NCI-H774 (cell line): ENCODE measurements around the gene HUS1B.
"Not testable (repeated sequence)": the region's sequence is repeated elsewhere in the genome, so short reads cannot be mapped to it uniquely, and the experiment has no call there.

Experiments used
- DNase-seq: peaks from one replicate; lab custom pipeline; 2025; lab: John Stamatoyannopoulos, UW

Gene HUS1B

GRCh38 chr6:678520-678919, 21.6 kb upstream of the HUS1B start:
- no peak for DNase-seq

GRCh38 chr6:677919-678318, 21.0 kb upstream of the HUS1B start:
- DNase-seq = no peak

- DNase-seq = no peak
These were observed 18.1 kb upstream of the HUS1B start for GRCh38 chr6:674956-675355.

- no peak for DNase-seq
These were observed 17.5 kb upstream of the HUS1B start for GRCh38 chr6:674406-674805.

DNA sequence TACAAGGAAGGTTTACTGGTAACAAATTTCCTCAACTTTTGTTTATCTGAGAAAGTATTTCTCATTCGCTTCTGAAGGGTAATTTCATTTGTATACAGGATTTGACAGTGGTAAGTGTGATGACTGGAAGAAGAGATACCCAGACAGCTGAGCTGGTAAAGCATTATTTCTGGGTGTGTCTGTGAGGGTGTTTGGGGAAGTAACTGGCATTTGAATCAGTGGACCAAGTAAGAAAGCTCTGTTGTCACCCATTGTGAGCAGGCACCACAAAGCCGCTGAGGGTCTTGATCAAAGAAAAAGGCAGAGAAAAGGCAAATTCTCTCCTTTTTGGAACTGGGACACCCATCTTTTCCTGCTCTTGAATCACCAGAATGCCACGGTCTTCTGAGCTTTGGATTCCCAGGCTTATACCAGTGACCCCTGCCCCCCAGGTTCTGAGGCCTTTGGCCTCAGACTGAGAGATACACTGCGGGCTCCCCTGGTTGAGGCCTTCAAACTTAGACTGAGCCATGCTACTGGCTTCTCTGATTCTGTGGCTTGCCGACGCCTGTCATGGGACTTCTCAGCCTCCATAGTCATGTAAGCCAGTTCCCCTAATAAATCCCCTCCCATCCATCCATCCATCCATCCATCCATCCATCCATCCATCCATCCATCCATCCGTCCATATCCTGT, 10.5 kb upstream of the HUS1B start:
- DNase-seq = no peak

DNA sequence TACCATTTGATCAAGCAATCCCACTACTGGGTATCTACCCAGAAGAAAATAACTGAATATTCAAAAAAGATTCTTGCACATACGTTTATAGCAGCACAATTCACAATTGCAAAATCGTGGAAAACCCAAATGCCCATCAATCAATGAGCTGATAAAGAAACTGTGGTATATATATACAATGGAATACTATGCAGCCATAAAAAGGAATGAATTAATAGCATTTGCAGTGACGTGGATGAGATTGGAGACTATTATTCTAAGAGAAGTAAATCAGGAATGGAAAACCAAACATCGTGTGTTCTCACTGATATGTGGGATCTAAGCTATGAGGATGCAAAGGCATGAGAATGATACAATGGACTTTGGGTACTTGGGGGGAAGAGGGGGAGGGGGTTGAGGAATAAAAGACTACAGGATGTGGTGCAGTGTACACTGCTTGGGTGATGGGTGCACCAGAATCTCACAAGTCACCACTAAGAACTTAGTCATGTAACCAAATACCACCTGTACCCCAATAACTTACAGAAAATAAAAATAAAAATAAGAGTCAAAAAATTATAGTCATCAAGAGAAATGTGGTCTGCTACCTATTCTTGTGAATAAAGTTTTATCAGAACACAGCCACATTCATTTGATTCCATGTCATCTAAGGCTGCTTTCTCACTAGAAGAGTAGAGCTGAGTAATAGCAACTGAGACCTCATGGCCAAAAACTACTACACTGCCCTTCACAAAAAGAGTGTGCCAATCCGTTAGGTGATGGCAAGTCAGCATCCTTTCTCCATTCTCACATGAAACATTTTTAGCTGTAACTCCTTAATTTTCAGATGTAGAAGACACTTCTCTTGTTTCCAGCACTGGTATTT, 8.7 kb upstream of the HUS1B start:
- no peak for DNase-seq

- DNase-seq = not testable (repeated sequence)
These were observed 6.9 kb upstream of the HUS1B start for GRCh38 chr6:663788-664187.

DNA sequence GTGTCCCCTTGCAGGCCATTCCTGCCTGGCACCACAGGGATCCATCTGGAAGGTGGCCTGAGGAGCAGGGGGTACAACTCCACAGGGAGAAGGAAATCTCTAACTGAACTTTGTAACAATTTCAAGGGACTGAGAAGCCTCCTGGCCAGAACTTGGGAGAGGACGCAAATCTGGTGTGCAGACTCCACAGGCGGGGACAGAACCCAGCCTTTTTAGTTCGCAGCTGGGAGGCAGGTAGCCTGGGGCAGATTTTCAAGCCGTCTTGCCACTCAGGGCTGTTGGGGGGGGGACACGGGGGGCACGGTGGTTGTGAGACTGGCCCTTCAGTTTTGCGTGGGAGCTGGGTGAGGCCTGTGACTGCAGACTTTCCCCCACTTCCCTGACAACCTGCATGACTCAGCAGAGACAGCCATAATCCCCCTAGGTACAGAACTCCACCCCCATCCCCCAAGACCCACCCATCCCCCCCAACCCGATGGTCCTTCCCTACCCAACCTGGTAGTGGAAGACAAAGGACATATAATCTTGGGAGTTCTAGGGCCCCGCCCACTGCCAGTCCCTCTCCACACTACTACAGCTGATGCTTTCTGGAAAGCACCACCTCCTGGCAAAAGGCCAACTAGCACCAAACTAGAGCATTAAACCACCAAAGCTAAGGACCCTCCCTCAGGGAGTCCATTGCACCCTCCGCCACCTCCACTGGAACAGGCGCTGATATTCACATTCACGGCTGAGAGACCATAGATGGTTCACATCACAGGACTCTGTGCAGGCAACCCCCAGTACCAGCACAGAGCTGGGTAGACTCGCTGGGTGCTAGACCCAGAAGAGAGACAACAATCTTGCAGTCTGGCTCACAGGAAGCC, 3.0 kb upstream of the HUS1B start:
- DNase-seq = no peak

DNA sequence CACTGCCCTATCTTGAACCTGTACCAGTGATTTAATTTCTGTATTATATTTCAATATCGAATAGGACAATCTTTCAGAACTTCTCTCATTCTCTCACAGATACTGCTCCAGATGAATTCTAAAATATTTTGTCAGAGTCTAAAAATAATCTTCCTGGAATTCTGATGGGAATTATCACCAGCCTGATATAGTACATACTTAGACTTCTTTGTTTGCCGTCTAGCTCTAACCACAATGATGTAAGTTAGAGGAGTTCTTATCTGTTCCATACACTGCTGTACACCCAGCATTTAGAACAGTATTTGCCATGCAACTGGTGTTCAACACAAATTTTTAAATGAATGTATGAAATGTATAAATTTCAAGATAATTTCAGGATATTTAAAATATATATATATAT, 1.3 kb upstream of the HUS1B start:
- no peak for DNase-seq

GRCh38 chr6:657743-658142, 843 bp upstream of the HUS1B start:
- no peak for DNase-seq

GRCh38 chr6:654136-654535, 2.8 kb downstream of the HUS1B start:
- DNase-seq = no peak

GRCh38 chr6:652865-653264, 4.0 kb downstream of the HUS1B start:
- DNase-seq = no peak

DNA sequence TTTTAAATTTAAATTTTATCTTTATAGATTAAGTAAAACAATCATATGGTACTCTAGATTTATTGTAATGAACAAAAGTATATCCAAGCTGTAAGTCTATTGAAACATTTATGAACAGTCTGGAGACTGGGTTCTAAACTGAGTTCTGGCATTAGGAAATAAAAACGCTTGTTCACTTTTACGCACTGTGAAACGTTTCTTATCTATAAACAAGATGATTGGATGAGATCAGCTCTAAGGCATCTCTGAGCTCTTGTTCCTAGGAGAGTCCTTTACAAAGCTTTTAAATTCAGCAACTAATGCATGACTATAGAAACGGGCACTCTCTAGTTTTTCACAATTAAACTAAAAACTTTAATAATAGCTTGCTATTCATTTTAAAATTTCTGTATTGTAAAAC, 6.8 kb downstream of the HUS1B start:
- DNase-seq = no peak

- no peak for DNase-seq
These were observed 14.1 kb downstream of the HUS1B start for GRCh38 chr6:642805-643204.

GRCh38 chr6:641225-641985, 15.5 kb downstream of the HUS1B start:
- no peak for DNase-seq

DNA sequence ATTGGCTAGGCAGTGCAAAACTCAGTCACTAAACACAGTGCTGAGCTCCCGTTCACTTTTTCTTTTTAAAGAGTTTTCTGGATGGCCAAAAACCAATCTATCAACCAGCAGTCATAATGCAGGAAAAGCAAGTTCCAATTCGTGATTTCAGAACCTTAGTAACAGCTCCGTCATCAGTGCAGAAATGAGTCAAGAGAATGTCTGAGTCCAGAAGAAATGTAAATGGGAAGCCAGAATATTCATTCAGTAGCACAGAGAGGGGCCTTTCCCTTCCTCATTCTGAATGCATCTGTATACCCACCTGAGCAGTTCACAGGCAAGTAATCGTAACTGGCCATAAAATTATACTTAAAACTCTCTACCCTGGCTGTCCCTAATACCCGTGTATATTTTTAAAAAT, 20.4 kb downstream of the HUS1B start:
- DNase-seq = no peak

- DNase-seq = no peak
These were observed 21.7 kb downstream of the HUS1B start for GRCh38 chr6:635233-635632.

DNA sequence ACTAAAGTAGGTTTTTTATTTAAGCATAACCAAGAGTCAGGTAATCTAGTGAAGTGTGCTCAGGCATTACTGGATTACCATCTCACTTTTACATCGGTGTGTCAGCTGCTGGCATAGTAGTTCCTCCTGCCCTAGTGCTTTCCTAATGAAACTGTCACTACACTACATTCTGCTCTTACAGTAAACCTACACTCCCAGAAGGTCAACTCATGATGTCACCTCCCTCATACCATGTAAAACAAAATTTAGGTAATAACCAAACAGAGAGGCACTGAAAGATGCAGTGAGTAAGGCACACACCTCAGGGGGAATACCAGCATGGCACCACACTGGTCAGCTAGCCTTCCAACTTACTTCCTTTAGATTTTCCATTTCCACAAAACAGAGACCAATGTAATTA, 23.3 kb downstream of the HUS1B start:
- no peak for DNase-seq

- DNase-seq = no peak
These were observed 28.1 kb downstream of the HUS1B start for GRCh38 chr6:628766-629165.

DNA sequence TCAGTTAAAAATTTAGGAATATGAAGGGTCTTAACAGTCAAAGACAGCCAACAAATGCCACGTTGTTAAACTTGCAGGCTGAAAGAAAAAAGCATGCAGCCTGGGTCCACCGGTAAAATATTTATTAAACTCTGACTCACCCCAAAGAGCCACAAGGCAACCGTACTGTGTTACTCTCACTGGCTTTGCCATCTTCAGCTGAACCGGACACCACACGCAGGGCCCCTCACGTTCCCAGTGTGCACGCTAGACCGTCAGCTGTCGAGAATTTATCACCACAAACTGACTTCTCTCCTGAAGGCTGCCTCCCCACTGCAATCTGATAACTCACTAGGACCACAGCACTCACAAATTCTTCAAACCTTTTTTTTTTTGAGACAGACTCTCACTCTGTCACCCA, 30.7 kb downstream of the HUS1B start:
- no peak for DNase-seq

GRCh38 chr6:624979-625378, 31.9 kb downstream of the HUS1B start:
- no peak for DNase-seq

DNA sequence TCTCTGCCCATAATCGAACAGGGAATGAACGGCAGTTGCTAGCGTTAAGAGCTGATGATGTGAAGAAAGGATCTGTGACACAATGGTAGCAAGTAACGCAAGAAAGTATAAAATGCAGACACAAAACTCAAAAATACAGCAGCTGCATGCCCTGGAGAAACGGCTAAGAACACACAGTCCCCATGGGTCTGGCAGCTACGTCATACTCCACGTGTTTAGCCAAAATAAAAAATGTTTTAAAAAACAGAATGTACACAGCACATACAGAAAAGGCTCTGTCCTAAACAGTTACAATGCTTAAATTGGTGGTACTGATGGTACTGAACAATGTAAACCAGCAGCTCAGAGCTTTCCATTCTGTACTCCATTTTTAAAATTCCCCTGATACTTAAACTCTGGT, 34.4 kb downstream of the HUS1B start:
- no peak for DNase-seq
